ENCODE data around the gene CDC14B. TPM values are rescaled to one million over a fixed set of nuclear protein-coding genes. Genes with fewer than 3 reads are reported as not detected.
A peak's percentile ranks its signal among the peaks of the same experiment; 100 is the strongest.

CDC14B gene
- total RNA-seq, 1 experiment from 2014 or later, result 28.4 TPM

DNA sequence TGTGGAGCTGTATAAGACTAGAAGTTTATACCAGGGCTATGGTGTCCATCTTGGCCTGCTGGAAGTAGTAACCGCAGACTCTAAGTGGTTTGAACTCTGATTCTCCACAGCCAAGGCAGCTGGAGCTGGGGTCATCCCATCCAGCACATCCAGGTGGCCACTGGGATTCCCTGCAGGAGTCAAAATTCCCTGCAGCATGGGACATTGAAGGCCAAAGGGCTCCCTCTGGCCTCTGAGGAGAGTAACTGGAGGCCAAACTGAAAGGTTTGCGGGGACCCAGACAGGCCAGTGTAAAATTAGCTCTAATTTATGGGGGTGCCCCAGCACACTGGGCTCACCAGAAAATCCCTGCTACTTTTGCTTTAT lies 47.7 kb upstream of the CDC14B start:
- H3K18ac ChIP-seq (ENCODE audit: insufficient read length, low read depth, low read length), result no peak overlapping the region
- no peak overlapping the region for H2BK12ac ChIP-seq (ENCODE audit: insufficient read length, low read depth, low read length)
- TF ChIP-seq, protein P1, sequence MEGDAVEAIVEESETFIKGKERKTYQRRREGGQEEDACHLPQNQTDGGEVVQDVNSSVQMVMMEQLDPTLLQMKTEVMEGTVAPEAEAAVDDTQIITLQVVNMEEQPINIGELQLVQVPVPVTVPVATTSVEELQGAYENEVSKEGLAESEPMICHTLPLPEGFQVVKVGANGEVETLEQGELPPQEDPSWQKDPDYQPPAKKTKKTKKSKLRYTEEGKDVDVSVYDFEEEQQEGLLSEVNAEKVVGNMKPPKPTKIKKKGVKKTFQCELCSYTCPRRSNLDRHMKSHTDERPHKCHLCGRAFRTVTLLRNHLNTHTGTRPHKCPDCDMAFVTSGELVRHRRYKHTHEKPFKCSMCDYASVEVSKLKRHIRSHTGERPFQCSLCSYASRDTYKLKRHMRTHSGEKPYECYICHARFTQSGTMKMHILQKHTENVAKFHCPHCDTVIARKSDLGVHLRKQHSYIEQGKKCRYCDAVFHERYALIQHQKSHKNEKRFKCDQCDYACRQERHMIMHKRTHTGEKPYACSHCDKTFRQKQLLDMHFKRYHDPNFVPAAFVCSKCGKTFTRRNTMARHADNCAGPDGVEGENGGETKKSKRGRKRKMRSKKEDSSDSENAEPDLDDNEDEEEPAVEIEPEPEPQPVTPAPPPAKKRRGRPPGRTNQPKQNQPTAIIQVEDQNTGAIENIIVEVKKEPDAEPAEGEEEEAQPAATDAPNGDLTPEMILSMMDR (conservative IDR thresholded peaks at IDR 0.05), result no peak
- H3K4ac ChIP-seq (ENCODE audit: low read depth, low read length), result no peak overlapping the region
- H3K56ac ChIP-seq (ENCODE audit: insufficient read length, low read depth, low read length), result no peak overlapping the region
- H3K79me1 ChIP-seq (ENCODE audit: insufficient read depth, low read depth, low read length, poor library complexity, severe bottlenecking), result no peaks in the 10 kb centered on the region
- H2AFZ ChIP-seq (ENCODE audit: low read length), result no peak overlapping the region
- H3K4me1 Mint-ChIP-seq, result 0 out of 4 replicates have a peak, but pooled peaks cover 0 to 2% of the 10 kb centered on the region in 2 experiments
- peaks cover 3% of the 10 kb centered on the region for H3K27me3 Mint-ChIP-seq (ENCODE audit: low read depth)
- H2BK120ac ChIP-seq (ENCODE audit: low read depth, low read length, poor library complexity, severe bottlenecking), result no peak overlapping the region
- no CpG with 5 or more reads among the region's 2 CpGs for WGBS (ENCODE audit: extremely low coverage, insufficient read length, low lambda C conversion rate)
- peaks cover 12 to 16% of the 10 kb centered on the region in 2 experiments for H3K9me3 Mint-ChIP-seq
- H2BK5ac ChIP-seq (ENCODE audit: insufficient read length, low read length), result no peak overlapping the region
- H4K5ac ChIP-seq (ENCODE audit: insufficient read length, low read depth, low read length), result no peak overlapping the region
- H3K9ac ChIP-seq (ENCODE audit: extremely low read depth, insufficient read length, low read length), result no peak overlapping the region
- no peaks in the 10 kb centered on the region for H4K20me1 ChIP-seq (ENCODE audit: control insufficient read depth, insufficient read depth, insufficient read length)
- no peaks in the 10 kb centered on the region for H3K27me3 ChIP-seq (ENCODE audit: insufficient read depth, low read length)
- peaks cover 0 to 5% (median 0%) of the 10 kb centered on the region in 3 experiments; a peak in 3 of 7 replicates for H3K36me3 Mint-ChIP-seq (ENCODE audit: insufficient read depth in 1 of 3, low read depth in 3 of 3)
- H3K27ac ChIP-seq (ENCODE audit: insufficient read length, low read depth, low read length), result no peak overlapping the region
- no peak overlapping the region for H3K4me3 Mint-ChIP-seq
- H3K23ac ChIP-seq (ENCODE audit: insufficient read length, low read depth, low read length), result no peak overlapping the region
- no peak overlapping the region for H3K4me2 ChIP-seq (ENCODE audit: insufficient read depth, insufficient read length, low read length)
- no peak overlapping the region for H2AK5ac ChIP-seq (ENCODE audit: insufficient read length, low read length)
- no peak overlapping the region for H3T11ph ChIP-seq (ENCODE audit: low read length)
- no peak overlapping the region for H3K27ac Mint-ChIP-seq
- H3K23me2 ChIP-seq (ENCODE audit: insufficient read length, low read depth, low read length, poor library complexity, severe bottlenecking), result no peaks in the 10 kb centered on the region
- no peak overlapping the region for H4K91ac ChIP-seq (ENCODE audit: insufficient read length, low read depth, low read length)
- H3K4me1 ChIP-seq (ENCODE audit: insufficient read depth, low read length), result no peaks in the 10 kb centered on the region
- H4K8ac ChIP-seq (replicated peaks; ENCODE audit: insufficient read length, low read depth, low read length), result no peak overlapping the region
- peak; percentile 55 for DNase-seq
- no peak overlapping the region for H3K14ac ChIP-seq (ENCODE audit: insufficient read depth, low read length)
- H2BK15ac ChIP-seq (ENCODE audit: low read depth, low read length), result no peak overlapping the region
- no peak overlapping the region for H2BK20ac ChIP-seq (ENCODE audit: low read depth, low read length, poor library complexity, severe bottlenecking)
- H3K79me2 ChIP-seq (ENCODE audit: insufficient read depth, low read length), result no peaks in the 10 kb centered on the region
- H3K9me3 ChIP-seq (ENCODE audit: control insufficient read depth, low read depth, low read length), result no peaks in the 10 kb centered on the region
